Kidney (tissue), 14 donors: ENCODE results near the gene RNF121. TPM values are rescaled to one million over a fixed set of nuclear protein-coding genes. Genes with fewer than 3 reads are reported as not detected.

Experiments used
- DNase-seq, 5 donors: peaks; one replicate each; pipeline ENCODE4 v3.0.0-alpha.2; 2013 to 2020
- FAIRE-seq: peaks from 2 replicates; lab custom pipeline; 2012; peaks lifted over from hg19 to GRCh38; lab: Jason Lieb, UNC
- H3K27ac ChIP-seq, 2 donors: one replicate each; pipeline ENCODE4 v1.7.0; 2013; ENCODE audit warnings: low read depth in 2 of 2, low read length in 2 of 2, inconsistent platforms in 1 of 2
- H3K27me3 ChIP-seq: one replicate; pipeline ENCODE4 v1.7.1; 2013; ENCODE audit warnings: low read length, inconsistent platforms; ENCODE audit not compliant: control insufficient read depth, insufficient read depth
- H3K36me3 ChIP-seq, 3 donors: one replicate each; pipeline versions ENCODE4 v1.7.0 to v1.7.1; 2013; ENCODE audit warnings: low read length in 3 of 3, control low read depth in 1 of 3, inconsistent platforms in 1 of 3; ENCODE audit not compliant: insufficient read depth in 3 of 3, control insufficient read depth in 2 of 3
- H3K4me1 ChIP-seq, 3 donors: one replicate each; pipeline versions ENCODE4 v1.7.0 to v1.7.1; 2013; ENCODE audit warnings: low read length in 3 of 3, inconsistent platforms in 1 of 3, low read depth in 1 of 3; ENCODE audit not compliant: control insufficient read depth in 2 of 3, insufficient read depth in 2 of 3
- H3K4me3 ChIP-seq, 3 donors: one replicate each; pipeline versions ENCODE4 v1.7.0 to v1.8.1; 2013; ENCODE audit warnings: low read length in 3 of 3, control low read depth in 1 of 3, inconsistent platforms in 1 of 3
- H3K9ac ChIP-seq, 3 donors: one replicate each; pipeline versions ENCODE4 v1.7.0 to v1.7.1; 2013; ENCODE audit warnings: low read length in 3 of 3, control low read depth in 1 of 3, inconsistent platforms in 1 of 3
- H3K9me3 ChIP-seq, 3 donors: one replicate each; pipeline versions ENCODE4 v1.7.0 to v1.7.1; 2013; ENCODE audit warnings: low read length in 3 of 3, control low read depth in 1 of 3, inconsistent platforms in 1 of 3; ENCODE audit not compliant: control insufficient read depth in 2 of 3, insufficient read depth in 1 of 3
- CTCF ChIP-seq: IDR thresholded peaks from 3 replicates; pipeline ENCODE4 v1.5.1; 2012; ENCODE audit warnings: mild to moderate bottlenecking, moderate library complexity, borderline replicate concordance; ENCODE audit not compliant: insufficient read depth; ENCODE audit errors: extremely low read depth
- intact Hi-C: fragments of 100-400 bp; cut with DNase I; formaldehyde crosslinking; loops from one replicate; pipeline ENCODE4 v1.11.1; 2022
- polyA plus RNA-seq: library from polyadenylated mRNA; stranded (reverse); fragments of 350-450 nt; fragmentation: Illumina TruSeq; extraction: RNeasy Lipid Tissue Mini Kit (QIAGEN cat#74804); gene quantifications from one replicate; pipeline ENCODE4 v1.2.3, GENCODE V29; 2014; ENCODE audit warnings: low read depth, low replicate concordance; ENCODE audit not compliant: insufficient read depth
- total RNA-seq: library from RNA; stranded (reverse); fragmentation: NEBNext Ultra II Directional; extraction: Animal tissue kit (Norgen Biotek cat#: 25700); gene quantifications from one replicate; pipeline ENCODE4 v1.2.1, GENCODE V29; 2021
- donor health status: control.
- donor health status: control.
- donor health status: control.
- donor health status: control.
- donor health status: control.
- donor health status: DM: yes; HTN: yes; CAD: no.
- donor health status: Normal renal cell carcinoma (clear cell type).

RNF121 gene
- total and polyA plus RNA-seq, 2 donors from 2014 or later: 37.1 to 59.4 TPM

- no peak for FAIRE-seq
- Histone ChIP-seq H3K9me3 (no peaks in the 10 kb centered on the region), H3K36me3 (peaks cover 4 to 9% (median 7%) of the 10 kb centered on the region in 3 donors), H3K4me3 (no peak overlapping the region), H3K27ac (no peak overlapping the region), H3K27me3 (no peaks in the 10 kb centered on the region), H3K9ac (no peak overlapping the region), H3K4me1 (peaks cover 0 to 4% (median 2%) of the 10 kb centered on the region in 3 donors)
- no peak for TF ChIP-seq CTCF
- intact Hi-C loops: no loop called here
- DNase-seq: no peak
Measured at GRCh38 chr11:71964641-71965040, 35.8 kb downstream of the RNF121 start.

- H3K36me3 ChIP-seq: peaks cover 0 to 23% (median 3%) of the 10 kb centered on the region in 3 donors
- H3K27me3 ChIP-seq: no peaks in the 10 kb centered on the region
- no peak overlapping the region for H3K4me3 ChIP-seq
- H3K4me1 ChIP-seq: no peaks in the 10 kb centered on the region
- no peak for DNase-seq
- H3K9ac ChIP-seq: no peak overlapping the region
- FAIRE-seq: no peak
- intact Hi-C loops: no loop called here
- no peaks in the 10 kb centered on the region for H3K9me3 ChIP-seq
- TF ChIP-seq CTCF: no peak
- no peak overlapping the region for H3K27ac ChIP-seq
Measured at GRCh38 chr11:71971680-71972079, 42.8 kb downstream of the RNF121 start.

GRCh38 chr11:71976551-71976950, 47.7 kb downstream of the RNF121 start:
- FAIRE-seq (no peak), DNase-seq (no peak)
- Histone ChIP-seq H3K36me3 (peaks cover 0 to 17% (median 3%) of the 10 kb centered on the region in 3 donors), H3K4me1 (no peaks in the 10 kb centered on the region), H3K27me3 (no peaks in the 10 kb centered on the region), H3K9me3 (no peaks in the 10 kb centered on the region), H3K9ac (no peak overlapping the region), H3K27ac (no peak overlapping the region), H3K4me3 (no peak overlapping the region)
- intact Hi-C loops: no loop called here
- TF ChIP-seq CTCF: no peak

GRCh38 chr11:71977090-71977489, 48.2 kb downstream of the RNF121 start:
- no peak for DNase-seq
- H3K4me3 ChIP-seq: no peak overlapping the region
- no peak overlapping the region for H3K9ac ChIP-seq
- H3K9me3 ChIP-seq: no peaks in the 10 kb centered on the region
- no peaks in the 10 kb centered on the region for H3K4me1 ChIP-seq
- no peaks in the 10 kb centered on the region for H3K27me3 ChIP-seq
- no peak for TF ChIP-seq CTCF
- peaks cover 0 to 17% (median 2%) of the 10 kb centered on the region in 3 donors for H3K36me3 ChIP-seq
- no peak for FAIRE-seq
- intact Hi-C loops: no loop called here
- H3K27ac ChIP-seq: no peak overlapping the region
